ENCODE measurements around the gene ADAD2. TPM values are rescaled to one million over a fixed set of nuclear protein-coding genes. Genes with fewer than 3 reads are reported as not detected.

Gene ADAD2
- total RNA-seq, 2 experiments from 2014 or later: not detected

DNA sequence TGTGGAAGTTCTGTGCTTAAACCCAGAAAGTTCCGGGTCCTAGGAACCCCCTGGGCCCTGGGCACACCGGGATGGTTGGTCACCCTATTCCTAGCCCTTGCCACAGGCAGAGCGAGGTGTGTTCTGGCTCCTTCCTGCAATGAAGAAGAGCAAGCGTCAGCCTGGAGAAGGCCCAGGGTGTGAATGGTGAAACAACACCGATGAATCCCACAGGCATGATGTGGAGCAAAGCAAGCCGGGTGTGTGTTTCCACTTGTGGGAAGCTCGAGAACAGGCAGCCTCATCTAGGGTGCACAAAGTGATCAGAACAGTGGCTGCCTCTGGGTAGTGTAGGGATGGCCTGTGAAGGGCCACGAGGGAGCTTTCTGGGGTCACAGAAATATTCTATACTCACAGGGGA lies 35.1 kb downstream of the ADAD2 start:
- CTCF ChIA-PET (ENCODE audit: unreplicated experiment): no interaction called here
- DNase-seq (ENCODE audit: low spot score): no peak
- H3K4me3 ChIP-seq (ENCODE audit: low read depth, low read length, poor library complexity, severe bottlenecking): no peak overlapping the region
- no peaks in the 10 kb centered on the region for H3K79me2 ChIP-seq (ENCODE audit: insufficient read depth, low read depth, low read length)
- no TSS peak for BruUV-seq (replicated peaks)
- H4K20me1 ChIP-seq (ENCODE audit: insufficient read depth, low read length): no peaks in the 10 kb centered on the region
- POLR2A ChIA-PET: interaction anchor here (0.7 kb wide), 1 partner anchor 20 kb away, joined by 3 read pairs; no protein-coding TSS in a partner anchor
- H2AFZ ChIP-seq (ENCODE audit: low read length): no peak overlapping the region
- intact Hi-C loops (cut with micrococcal nuclease; ENCODE audit: unreplicated experiment): no loop called here
- no peak for TF ChIP-seq EZH2phosphoT487 (IDR thresholded peaks at IDR 0.05; ENCODE audit: borderline replicate concordance, low read depth, low read length)
- TF ChIP-seq, protein P1, sequence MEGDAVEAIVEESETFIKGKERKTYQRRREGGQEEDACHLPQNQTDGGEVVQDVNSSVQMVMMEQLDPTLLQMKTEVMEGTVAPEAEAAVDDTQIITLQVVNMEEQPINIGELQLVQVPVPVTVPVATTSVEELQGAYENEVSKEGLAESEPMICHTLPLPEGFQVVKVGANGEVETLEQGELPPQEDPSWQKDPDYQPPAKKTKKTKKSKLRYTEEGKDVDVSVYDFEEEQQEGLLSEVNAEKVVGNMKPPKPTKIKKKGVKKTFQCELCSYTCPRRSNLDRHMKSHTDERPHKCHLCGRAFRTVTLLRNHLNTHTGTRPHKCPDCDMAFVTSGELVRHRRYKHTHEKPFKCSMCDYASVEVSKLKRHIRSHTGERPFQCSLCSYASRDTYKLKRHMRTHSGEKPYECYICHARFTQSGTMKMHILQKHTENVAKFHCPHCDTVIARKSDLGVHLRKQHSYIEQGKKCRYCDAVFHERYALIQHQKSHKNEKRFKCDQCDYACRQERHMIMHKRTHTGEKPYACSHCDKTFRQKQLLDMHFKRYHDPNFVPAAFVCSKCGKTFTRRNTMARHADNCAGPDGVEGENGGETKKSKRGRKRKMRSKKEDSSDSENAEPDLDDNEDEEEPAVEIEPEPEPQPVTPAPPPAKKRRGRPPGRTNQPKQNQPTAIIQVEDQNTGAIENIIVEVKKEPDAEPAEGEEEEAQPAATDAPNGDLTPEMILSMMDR (conservative IDR thresholded peaks at IDR 0.05; ENCODE audit: low read length): no peak
- H3K9me2 ChIP-seq (ENCODE audit: insufficient read depth, low read length): no peaks in the 10 kb centered on the region
- no peaks in the 10 kb centered on the region for H3K9me3 ChIP-seq (ENCODE audit: low read length)
- no peak overlapping the region for H3K4me2 ChIP-seq (ENCODE audit: low read length)
- H3K4me1 ChIP-seq (ENCODE audit: insufficient read depth, low read length, poor library complexity, severe bottlenecking): no peaks in the 10 kb centered on the region
- H3K36me3 ChIP-seq (ENCODE audit: insufficient read depth, low read length): no peaks in the 10 kb centered on the region
- H3K27ac ChIP-seq (ENCODE audit: low read depth, low read length, poor library complexity, severe bottlenecking): no peak overlapping the region

DNA sequence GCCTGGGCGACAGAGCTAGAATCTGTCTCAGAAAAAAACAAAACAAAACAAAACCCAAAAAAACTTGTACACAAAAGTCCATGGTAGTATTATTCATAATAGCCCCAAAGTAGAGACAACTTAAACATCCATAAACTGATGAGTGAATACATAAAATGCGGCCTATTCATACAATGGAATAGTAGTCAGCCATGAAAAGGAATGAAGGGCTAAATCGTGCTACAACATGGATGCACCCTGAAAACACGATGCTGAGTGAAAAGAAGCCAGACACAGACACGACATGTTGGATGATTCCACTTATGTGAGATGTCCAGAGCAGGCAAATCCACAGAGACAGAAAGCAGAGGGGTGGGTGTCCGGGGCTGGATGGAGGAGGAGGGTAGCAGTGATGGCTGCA lies 36.6 kb downstream of the ADAD2 start:
- intact Hi-C loops (cut with micrococcal nuclease; ENCODE audit: unreplicated experiment): no loop called here
- Histone ChIP-seq H3K36me3 (ENCODE audit: insufficient read depth, low read length) (no peaks in the 10 kb centered on the region), H3K27ac (ENCODE audit: low read depth, low read length, poor library complexity, severe bottlenecking) (no peak overlapping the region), H3K4me2 (ENCODE audit: low read length) (no peak overlapping the region), H4K20me1 (ENCODE audit: insufficient read depth, low read length) (no peaks in the 10 kb centered on the region), H3K79me2 (ENCODE audit: insufficient read depth, low read depth, low read length) (no peaks in the 10 kb centered on the region), H3K4me3 (ENCODE audit: low read depth, low read length, poor library complexity, severe bottlenecking) (no peak overlapping the region), H3K9me3 (ENCODE audit: low read length) (no peaks in the 10 kb centered on the region), H3K9me2 (ENCODE audit: insufficient read depth, low read length) (no peaks in the 10 kb centered on the region), H3K4me1 (ENCODE audit: insufficient read depth, low read length, poor library complexity, severe bottlenecking) (no peaks in the 10 kb centered on the region), H2AFZ (ENCODE audit: low read length) (no peak overlapping the region)
- POLR2A ChIA-PET: no interaction called here
- no TSS peak for BruUV-seq (replicated peaks)
- no peak for DNase-seq (ENCODE audit: low spot score)
- CTCF ChIA-PET (ENCODE audit: unreplicated experiment): no interaction called here
- TF ChIP-seq, protein P1 (conservative IDR thresholded peaks at IDR 0.05; ENCODE audit: low read length): no peak
- TF ChIP-seq EZH2phosphoT487 (IDR thresholded peaks at IDR 0.05; ENCODE audit: borderline replicate concordance, low read depth, low read length): no peak

DNA sequence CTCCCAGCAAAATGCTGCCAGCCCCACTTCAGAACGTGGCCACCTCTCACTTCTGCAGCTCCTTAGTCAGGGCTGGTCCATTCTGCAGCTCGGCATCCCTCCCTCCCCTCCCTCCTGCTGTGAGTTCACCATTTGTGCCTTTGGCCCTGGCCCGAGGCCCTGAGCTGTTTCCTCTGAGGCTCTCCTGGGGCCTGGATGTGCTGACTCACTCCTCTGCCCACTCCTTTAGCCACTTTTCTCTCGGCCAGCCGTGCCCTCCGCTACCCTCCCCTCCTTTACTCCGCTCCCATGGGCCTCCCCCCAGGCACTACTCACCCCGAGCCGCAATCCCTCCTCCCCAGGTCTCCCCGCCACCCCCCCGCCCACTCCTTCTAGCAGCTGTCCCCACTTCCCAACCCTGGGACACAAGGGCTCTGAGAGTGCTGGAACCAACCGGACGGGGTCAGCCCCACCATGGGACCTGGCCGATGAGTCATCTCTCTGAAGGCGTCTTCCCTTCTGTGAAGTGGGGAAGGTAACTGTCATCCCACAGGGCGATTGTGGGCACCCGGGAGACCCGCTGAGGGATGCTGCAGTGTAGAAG lies 37.4 kb downstream of the ADAD2 start:
- POLR2A ChIA-PET: no interaction called here
- BruUV-seq (replicated peaks): no TSS peak
- no peaks in the 10 kb centered on the region for H3K4me1 ChIP-seq (ENCODE audit: insufficient read depth, low read length, poor library complexity, severe bottlenecking)
- H2AFZ ChIP-seq (ENCODE audit: low read length): no peak overlapping the region
- H3K27ac ChIP-seq (ENCODE audit: low read depth, low read length, poor library complexity, severe bottlenecking): no peak overlapping the region
- H3K9me3 ChIP-seq (ENCODE audit: low read length): no peaks in the 10 kb centered on the region
- intact Hi-C loops (cut with micrococcal nuclease; ENCODE audit: unreplicated experiment): no loop called here
- no peak for DNase-seq (ENCODE audit: low spot score)
- H4K20me1 ChIP-seq (ENCODE audit: insufficient read depth, low read length): no peaks in the 10 kb centered on the region
- H3K4me3 ChIP-seq (ENCODE audit: low read depth, low read length, poor library complexity, severe bottlenecking): no peak overlapping the region
- no peak for TF ChIP-seq EZH2phosphoT487 (IDR thresholded peaks at IDR 0.05; ENCODE audit: borderline replicate concordance, low read depth, low read length)
- TF ChIP-seq, protein P1 (conservative IDR thresholded peaks at IDR 0.05; ENCODE audit: low read length): no peak
- H3K79me2 ChIP-seq (ENCODE audit: insufficient read depth, low read depth, low read length): no peaks in the 10 kb centered on the region
- H3K9me2 ChIP-seq (ENCODE audit: insufficient read depth, low read length): no peaks in the 10 kb centered on the region
- no peaks in the 10 kb centered on the region for H3K36me3 ChIP-seq (ENCODE audit: insufficient read depth, low read length)
- CTCF ChIA-PET (ENCODE audit: unreplicated experiment): no interaction called here
- no peak overlapping the region for H3K4me2 ChIP-seq (ENCODE audit: low read length)
